Measurements from ENCODE around the gene TRMT11.
"Not testable (repeated sequence)": the region's sequence is repeated elsewhere in the genome, so short reads cannot be mapped to it uniquely, and the experiment has no call there.

Gene TRMT11

DNA sequence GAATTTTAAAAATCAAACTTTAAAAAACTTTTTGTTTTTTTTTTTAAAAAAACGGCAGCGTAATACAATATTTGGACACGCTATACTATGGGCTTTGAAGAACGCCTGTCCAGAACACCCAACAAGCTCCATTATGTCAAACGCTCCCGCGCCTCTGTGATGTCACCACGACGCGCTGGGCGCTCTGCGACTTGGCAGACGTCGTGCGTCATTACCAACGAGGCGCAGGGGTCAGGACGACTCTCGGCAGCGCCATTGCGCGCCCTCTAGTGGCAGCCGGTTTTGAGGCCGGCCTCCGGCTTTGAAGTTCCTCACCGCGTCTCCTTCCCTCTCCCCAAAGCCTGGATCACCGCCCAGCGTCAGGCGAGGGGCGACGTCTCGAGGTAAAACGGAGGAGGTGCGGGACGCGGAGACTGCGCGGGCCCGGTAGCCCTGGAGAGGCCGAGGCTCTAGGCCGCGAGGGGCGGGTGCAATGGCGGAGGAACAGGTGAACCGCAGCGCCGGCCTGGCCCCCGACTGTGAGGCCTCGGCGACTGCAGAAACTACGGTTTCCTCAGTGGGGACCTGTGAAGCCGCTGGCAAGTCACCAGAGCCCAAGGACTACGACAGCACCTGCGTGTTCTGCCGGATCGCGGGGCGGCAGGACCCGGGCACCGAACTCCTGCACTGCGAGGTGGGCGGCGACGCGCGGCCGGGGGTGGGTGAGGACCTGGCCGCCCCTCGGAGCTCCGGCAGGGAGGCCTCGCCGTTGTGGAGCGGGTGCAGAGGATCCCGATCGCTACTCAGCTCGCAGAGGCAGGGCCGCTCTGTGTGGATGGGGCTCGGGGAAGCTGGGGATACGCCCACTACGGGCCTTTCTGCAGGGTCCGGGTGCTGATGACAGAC lies 29.6 kb upstream of the TRMT11 start, which contains the start of gene HINT3:
Gene HINT3, plus strand, starts transcription at position 265 of the 885 bp plus-strand sequence. Its CDS starts 208 bp downstream, at position 473.
- peak; percentile 98 for DNase-seq

DNA sequence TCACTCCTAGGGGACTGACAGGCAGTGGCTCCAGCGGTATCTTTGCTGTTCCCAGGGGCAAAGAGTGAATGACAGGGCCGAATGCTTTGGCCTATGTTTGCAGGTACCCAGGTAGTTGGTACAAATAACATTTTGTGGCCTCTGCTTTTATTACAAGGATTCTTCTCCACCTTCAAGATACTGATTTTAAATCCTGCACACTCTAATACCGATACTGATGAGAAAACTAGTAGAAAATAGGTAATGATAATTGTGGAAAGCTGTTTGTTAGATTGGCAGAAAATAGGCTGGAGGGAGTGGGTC lies 29.0 kb upstream of the TRMT11 start:
- no peak for DNase-seq

DNA sequence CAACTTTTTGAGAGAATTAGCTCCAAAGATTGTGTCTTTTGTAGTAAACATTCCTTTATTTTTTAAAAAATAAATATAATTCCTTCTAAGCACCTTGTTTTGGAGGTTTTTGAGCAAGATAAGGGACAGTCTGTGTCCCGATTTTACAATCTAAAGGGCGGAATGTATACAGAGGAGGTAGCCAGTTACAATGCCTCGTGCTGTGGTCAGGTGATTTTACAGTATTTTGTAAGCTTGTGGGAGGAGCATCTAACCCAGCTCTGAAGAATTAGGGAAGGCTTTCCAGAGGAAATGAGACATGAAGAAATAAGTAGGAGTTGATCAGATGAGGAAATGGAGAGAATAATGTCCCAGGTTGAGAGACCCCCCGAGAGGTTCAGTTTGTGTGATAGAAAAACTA lies 28.5 kb upstream of the TRMT11 start:
- DNase-seq = no peak

DNA sequence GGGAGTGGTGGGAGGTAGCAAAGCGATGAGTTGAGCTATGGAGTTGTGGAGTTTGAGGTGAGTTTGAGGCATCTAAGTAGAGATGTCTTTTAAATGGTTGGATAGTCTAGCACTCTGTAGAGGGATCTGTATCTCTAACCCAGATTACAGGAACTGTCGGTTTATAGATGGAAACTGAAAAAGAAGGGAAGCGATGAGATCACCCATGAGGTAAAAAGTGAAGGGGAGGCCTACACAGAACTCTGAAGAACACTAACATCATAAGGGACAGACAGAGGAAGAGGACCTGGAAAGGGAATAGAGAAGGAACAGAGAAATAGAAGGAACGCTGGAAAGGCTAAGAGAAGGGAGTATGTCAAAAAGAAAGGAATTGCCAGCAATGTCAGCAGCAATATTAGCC lies 27.3 kb upstream of the TRMT11 start:
- DNase-seq = no peak

DNA sequence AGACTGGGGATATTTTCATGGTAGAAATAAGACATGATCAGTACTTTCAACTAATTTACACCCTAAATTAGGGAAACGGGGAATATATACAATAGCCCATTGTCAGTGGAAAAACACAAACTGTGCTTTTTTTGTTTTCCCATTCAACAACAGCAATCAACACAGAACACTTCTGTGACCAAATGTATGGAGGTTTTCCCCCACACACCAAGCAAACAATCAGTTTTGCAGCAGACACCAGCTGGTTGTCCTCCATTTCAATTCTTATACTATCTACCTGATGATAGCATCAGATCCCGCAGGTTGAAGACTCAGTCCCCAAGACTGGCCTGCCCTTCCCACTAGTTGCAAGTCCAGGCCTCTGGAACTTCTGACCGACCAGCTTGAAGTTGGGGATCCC lies 25.2 kb upstream of the TRMT11 start:
- DNase-seq = no peak

DNA sequence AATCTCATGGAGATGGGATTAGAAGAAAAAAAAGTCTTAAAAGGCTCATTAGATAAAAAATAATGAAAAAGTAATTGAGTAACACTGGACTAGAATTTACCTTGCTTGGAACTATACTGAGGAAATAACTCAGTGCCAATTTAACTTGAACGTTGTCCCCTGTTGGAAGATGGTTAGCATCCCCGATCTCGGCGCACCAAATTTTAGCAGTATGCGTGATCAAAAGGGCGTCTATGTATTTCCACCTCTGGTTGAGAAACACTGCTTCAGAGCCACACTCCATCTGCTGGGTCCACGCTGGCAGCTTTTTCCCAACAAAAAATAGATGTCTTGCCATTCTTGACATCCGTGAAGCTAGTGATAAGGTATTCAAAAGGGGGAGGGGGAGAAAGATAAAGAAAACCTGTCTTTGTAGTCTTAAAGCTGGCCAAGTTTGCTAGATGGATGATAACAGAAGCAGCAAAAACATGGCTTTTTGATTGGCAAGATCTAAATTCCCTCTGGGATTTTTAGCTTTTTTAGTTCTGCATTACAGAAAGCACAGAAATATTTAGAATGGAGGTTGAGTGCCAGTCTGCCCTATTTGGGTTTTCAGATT lies 23.3 kb upstream of the TRMT11 start:
- no peak for DNase-seq

DNA sequence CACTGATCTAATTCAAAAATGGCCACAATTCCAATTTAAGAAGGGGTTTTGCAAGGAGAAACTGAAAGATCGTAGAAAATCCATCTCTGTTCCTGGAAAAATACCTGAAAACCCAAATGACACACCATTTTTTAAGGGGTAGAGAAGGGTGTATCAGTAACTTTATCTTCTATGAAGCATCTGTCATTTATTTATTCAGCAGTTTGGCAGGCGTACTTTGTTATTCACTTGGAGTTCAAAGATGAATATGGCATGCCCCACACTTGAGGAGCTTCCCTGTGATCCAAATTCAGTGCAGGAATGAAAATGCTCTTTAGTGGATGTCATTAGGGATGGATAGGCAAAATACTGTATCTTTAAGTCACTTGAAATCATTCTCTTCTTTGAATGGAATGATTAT lies 22.5 kb upstream of the TRMT11 start:
- DNase-seq = no peak

DNA sequence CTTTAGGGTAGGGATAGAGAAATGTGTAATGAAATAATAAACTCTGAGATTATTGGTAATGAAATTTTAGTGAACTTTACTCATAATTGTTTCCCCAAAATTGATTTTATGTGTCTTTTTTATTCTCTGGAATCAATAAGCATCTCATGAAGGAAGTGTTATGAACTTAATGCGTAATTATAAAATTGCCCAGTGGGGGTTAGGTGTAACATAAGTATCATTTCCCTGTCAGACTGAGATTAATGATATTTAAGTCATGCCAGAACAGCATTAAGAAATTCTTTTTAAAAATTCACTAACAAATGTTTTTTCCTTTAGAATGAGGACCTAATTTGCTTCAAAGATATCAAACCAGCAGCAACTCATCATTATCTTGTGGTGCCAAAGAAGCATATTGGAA lies 19.8 kb upstream of the TRMT11 start:
- no peak for DNase-seq

DNA sequence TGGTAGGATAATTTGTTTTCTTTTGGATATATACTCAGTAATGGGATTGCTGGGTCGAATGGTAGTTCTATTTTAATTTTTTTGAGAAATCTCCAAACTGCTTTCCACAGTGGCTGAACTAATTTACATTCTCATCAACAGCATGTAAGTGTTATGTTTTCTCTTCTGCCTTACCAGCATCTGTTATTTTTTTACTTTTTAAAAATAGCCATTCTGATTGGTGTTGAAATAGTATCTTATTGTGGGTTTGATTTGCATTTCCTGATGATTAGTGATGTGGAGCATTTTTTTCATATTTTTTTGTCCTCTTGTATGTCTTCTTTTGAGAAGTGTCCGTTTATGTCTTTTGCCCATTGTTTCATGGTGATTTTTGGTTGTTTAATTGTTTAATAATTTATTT lies 17.8 kb upstream of the TRMT11 start:
- no peak for DNase-seq

DNA sequence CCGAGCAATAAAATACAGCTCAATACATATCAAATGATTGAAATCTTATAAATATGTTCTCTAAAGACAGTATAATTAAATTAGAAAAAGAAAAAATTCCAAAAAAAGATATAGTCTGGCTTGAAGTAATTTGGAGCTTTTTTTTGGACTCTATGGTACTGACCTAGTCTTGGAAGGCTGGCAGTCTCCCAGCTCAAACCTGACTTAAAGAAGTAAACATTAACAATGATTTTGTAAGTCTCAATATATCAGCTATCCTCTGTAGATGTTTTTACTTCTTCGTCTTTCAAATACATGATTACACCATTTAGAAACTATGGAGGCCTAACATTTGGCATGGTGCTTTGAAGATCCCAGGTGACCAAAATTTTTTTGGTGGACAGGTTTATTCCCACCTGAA lies 15.6 kb upstream of the TRMT11 start:
- no peak for DNase-seq

DNA sequence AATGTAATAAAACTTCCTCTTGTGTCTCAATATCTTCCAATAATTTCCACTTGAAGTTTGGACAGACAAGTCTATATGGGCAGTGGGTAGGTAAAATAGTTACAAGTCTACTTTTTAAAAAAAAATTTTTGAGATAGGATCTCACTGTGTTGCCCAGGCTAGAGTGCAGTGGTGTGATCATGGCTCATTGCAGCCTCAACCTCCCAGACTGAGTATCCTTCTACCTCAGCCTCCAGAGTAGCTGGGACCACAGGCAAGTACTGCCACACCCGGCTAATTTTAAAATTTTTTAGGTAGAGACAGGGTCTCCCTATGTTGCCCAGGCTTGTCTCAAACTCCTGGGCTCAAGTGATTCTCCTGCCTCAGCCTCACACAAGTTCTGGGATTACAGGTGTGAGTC lies 13.9 kb upstream of the TRMT11 start:
- not testable (repeated sequence) for DNase-seq

DNA sequence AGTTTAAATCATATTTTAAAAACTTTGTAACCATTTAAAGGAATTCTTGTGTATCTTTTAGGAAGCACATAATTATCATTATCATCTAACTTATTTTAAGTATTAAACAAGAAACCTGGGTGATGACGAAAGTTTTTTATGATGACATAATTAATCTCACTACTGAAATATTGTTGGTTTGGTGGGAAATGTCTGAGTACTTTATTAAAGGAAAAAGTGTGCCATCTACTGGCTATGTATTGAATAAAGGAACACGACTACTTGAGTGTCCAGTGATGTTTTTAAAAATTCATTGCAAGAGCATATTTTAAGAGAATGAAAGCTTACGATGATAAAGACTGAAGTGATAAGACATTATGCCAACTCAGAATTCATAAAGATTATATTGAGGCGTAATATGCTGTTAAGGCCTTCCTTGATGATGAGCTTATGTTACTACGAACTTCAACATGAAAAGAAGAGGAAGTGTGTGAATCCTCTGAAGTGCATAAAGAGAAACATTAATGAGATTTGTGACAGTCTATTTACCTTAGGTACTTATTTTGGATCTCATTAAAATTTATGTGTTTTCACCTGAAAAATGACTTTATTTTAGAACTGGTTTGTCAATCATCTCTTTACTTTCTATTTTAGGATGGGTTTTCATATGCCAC lies 12.0 kb upstream of the TRMT11 start:
- DNase-seq = no peak

DNA sequence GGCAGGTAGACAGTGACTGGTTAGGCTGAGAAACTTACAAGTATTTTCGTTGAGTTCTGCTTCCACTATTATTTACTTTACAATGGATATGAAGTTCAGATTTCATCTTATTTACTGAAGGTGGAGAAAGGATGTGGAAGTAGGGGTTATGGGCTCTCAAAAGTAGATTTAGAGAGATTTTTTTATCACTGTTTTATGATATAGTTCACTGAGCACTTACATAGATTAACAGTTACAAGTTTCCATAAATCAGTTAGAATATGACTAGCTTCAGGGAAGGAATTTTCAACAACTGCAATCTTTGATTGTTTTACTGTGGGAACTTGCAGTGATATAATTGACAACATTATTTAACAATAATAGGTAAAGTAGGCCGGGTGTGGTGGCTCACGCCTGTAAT lies 7.2 kb upstream of the TRMT11 start:
- DNase-seq = no peak

DNA sequence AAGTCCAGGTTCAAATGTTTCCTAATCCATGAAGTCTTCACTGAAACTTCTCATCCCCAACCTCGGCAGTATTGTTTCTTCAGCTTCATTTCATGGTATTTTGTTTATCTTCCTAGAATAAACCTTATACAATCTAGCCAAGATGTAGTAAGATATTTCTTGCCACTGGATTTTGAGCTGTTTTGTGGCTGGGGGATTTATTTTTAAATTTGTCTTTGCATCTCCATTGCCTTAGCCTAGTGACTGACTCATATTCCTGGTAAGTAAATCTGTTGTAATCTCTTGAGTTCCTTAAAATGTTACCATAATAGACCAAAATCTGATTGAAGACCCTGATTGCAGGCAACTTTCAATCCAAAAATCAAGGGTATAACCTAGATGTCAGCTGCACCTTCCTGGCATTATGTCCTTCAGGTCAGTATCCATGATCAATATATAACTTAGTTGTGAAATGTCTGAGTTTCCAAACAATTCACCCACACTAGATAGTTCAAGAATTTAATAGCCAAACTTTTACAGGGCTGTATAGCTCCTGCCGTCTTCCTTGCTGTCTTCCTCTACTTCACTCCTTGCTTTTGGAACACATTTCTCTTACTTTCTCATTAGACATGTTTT lies 4.7 kb upstream of the TRMT11 start:
- no peak for DNase-seq

DNA sequence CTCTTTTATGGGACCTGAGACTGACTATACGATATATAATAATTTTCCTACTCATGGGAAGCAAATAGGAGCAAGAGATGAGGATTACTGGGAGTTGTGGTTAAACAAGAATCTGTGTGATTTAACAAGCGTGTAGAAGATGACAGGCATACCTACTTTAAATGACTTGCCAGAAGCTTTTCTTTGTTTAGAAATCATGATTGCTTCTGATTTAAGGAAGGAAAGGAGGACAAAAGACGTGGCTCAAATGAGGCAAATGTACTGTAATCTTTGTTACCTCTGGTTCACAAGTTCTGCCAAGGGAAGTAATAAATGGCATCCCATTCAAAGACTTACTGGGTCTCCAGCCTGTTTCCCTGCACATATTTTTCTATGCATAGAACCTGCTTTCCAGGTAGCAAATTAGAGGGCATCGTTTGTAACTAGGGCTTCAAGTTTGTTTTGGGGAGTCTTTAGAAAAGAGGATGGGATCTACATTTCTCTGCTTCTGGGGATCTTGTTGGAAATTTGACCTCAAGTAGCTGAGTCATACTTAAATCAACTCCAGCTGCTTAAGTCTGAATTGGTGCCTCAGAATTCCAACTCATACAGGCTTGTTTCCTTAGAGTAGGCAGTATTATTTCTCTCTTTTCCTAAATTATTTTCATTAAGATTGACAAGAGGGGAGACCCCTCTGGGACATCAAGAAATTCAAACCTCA lies 2.9 kb upstream of the TRMT11 start:
- DNase-seq = no peak

DNA sequence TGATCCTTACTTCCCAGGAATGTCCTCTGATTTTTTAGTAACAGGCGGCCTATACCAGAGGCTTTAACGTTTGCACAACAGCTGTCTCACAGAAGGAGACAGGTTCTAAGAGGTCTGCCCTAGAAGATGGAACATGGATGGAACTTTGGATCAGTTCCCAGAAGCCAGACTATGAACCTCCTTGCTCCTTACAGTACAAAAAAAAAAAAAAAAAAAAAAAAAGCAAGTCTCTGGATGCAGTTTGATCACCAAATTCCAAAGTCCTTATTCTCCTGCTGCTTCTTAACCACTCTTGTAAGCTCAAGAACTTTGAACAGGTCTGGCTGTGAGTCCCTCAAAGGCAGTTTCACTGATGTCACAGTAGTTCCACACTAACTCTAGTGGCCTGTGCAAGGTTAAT lies 2.0 kb upstream of the TRMT11 start:
- no peak for DNase-seq

DNA sequence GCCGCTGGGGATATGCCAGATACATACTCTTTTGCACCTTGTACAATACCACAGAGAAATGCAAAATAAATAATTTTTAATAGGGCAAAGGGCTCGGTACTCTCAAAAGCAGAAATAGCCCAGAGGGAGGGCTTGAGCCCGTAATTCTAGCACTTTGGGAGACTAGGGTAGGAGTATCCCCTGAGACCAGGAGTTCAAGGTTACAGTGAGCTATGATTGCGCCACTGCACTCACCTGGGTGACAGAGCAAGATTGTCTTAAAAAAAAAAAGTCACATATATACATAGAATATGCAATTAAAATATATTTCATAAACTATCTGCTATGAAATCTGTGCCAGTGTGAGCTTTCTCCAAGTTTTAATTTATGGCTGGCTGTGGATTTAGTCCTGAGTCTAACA lies 818 bp upstream of the TRMT11 start:
- DNase-seq = no peak

DNA sequence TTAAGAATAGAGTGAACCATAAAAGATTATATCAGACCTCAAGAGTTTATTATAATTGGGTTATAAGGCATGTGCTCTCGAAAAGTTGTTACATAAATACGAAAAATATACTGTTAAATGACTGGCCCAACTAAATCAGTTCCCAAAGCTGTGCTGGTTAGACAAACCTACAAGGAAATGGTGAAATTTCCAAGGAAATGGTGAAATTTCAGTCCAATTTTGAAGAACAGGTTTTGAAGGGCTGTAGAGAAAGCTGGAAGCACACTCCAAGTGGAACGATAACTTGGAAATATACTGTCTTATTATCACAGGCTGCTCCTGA lies 400 bp upstream of the TRMT11 start:
- DNase-seq = no peak

DNA sequence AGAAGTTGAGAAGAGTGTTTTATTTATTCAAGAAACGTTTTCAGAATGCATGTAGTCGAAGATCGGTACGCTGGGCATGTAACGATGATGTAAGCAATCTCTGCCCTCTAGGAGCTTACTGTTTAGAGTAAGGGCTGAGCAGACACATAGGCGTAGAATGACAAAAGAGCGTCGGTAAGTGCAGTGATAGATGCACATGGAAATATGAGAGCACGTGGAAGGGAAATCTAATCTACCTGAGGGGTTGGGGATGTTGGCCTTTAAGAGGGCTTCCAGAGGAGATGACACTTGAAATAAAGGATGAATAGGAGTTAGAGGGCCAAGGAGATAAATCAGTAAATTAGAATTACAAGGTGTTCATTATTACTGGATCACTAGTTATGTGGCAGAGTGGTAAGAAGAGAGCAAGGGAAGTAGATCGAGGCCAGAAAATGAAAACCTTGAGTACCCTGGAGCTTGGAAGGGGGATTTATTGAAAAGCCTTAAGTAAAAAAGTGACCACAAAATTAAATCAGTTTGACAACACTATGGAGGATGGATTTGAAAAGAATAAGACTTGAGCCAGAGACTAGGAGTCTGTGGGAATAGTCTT lies 782 bp downstream of the TRMT11 start:
- DNase-seq = no peak

DNA sequence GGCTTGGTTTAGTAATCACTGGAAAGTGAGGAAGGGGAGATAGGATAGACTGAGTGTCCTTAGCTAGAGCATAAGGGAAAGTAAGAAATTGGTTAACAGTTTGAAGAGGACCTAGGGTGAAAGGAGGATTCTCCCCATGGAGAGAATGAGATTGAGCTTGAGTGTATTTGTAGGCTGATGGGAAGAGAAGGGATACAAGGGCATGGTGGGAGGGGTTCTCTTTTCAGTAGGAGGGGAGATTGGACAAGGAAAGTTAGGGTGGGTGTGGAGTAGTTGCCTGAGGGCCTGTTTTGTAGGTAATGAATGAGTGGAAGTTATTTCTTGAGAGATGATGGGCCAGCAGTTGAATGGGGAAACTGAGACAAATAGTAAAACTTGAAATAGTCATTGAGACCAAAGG lies 1.9 kb downstream of the TRMT11 start:
- DNase-seq = no peak

DNA sequence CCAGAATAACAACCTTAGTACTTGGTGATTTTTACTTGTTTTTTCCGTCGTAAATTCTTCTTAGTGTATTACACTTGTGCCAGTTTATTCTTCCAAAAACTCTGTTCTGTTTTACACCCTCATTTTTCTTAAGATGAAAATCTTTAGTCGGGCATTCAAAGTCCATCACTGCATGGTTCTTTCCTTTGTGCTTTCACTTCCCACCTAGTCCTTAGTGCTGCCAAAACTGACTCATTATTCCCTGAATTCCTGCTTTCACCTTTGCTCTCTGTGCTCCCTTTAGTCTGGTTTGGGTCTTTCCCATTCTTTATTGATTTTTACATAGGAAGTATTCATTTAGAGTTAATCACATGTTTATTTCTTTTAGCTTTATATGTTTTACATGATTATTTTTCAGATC lies 3.3 kb downstream of the TRMT11 start:
- no peak for DNase-seq

DNA sequence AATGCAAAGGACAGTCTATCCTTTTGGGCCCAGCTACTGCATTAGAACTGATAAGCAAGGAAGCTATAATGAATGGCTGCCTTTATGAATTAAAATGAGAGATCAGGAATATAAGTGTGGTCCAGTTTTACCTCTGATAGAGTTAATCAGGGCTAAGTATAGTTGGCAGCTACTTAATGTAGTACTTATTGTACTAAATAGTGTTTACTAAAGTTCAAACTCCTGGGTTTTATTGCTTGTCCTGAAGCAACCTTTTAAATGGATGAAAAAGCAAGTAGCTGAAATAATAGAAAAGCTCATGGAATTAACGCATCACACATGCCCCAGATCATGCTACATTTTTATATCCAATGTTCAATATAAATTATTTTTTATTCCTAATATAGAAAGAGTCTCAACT lies 5.3 kb downstream of the TRMT11 start:
- no peak for DNase-seq
